ENCODE data around the gene CYP2F1. TPM values are rescaled to one million over a fixed set of nuclear protein-coding genes. Genes with fewer than 3 reads are reported as not detected.
"Not testable (repeated sequence)": the region's sequence is repeated elsewhere in the genome, so short reads cannot be mapped to it uniquely, and the experiment has no call there.

CYP2F1 gene
- total RNA-seq, 2 donors from 2014 or later: not detected

DNA sequence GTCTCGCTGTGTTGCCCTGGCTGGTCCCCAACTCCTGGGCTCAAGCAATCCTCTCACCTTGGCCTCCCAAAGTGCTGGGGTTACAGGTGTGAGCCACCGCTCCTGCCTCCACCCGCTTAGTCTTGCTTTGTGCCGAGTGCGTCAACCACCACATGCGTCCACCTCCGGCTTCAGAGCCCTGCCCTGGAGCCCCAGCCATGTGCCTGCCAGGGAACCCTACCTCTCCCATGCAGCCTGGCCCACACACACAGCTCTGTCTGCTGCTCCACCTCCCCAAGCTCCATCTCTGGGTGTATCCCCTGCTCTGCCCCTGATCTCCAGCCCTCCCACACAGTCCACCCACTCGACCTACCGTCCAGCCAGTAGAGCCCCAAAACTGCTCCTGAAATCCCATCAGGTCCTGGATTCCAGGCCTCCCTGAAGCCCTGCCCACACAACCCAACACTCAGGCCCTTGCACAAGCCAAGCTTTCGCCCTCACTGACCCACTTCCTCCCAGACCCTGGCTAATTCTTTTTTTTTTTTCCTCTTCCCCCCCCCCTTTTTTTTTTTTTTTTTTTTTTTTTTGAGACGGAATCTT is 9.6 kb downstream of the CYP2F1 start:
- intact Hi-C loops (cut with DNase I): no loop called here
- DNase-seq (no peak), ATAC-seq (no peak)

DNA sequence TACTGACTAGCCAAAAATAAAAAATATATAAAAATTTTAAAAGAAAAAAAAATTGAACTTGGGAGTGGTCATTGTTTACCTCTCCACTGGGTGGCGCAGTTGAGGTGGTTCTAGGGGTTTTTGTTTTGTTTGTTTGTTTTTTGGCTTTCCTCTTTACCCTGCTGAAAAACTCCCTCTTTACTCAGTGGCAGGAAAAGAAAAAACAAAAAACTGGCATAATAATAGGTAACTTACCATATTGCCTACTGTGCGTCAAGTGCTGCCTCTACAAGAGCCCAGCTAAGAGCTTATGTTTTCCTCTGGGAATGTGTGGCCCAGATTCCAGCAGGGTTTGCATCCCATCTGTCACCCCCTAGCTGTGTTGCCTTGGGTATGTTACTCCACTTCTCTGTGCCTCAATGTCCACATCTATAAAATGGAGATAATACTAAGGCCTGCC is 12.6 kb downstream of the CYP2F1 start:
- ATAC-seq; intact Hi-C loops (cut with DNase I); DNase-seq: not testable (repeated sequence)

DNA sequence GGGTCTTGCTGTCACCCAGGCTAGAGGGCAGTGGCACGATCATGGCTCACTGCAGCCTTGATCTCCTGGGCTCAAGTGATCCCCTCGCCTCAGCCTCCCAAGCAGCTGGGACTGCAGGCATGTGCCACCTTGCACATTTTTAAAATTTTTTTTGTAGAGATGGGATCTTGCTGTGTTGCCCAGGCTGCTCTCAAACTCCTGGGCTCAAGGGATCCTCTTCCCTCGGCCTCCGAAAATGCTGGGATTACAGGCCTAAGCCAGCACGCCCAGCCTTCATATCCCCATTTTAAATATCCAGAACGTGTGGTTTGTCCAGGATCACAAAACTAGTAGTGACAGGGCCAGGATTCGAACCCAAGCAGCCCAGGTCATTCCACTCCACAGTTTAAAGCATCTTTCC is 13.1 kb downstream of the CYP2F1 start:
- DNase-seq; intact Hi-C loops (cut with DNase I): not testable (repeated sequence)

DNA sequence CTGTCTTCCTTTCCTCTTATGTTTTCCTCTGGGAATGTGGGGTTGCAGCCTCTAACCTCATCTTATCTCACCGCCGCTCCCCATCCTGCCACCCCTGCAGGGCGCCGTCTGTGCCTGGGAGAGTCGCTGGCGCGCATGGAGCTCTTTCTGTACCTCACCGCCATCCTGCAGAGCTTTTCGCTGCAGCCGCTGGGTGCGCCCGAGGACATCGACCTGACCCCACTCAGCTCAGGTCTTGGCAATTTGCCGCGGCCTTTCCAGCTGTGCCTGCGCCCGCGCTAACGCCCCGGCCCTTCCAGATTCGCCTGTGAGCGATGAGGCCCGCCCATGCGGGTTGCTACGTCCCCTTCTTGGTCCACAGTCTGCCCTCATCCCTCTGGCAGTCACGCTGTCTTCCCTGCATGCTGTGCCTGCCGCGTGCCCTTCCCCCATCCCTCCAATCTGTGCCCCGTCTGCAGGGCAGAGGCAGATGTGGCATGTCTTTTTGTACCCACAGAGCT is 13.6 kb downstream of the CYP2F1 start:
- peak; percentile 85 for DNase-seq
- intact Hi-C loops (cut with DNase I): not testable (repeated sequence)
- ATAC-seq: peak; percentile 91 to 95

More for the DNA sequence above, 13.1 kb downstream of the CYP2F1 start:
- not testable (repeated sequence) for ATAC-seq

DNA sequence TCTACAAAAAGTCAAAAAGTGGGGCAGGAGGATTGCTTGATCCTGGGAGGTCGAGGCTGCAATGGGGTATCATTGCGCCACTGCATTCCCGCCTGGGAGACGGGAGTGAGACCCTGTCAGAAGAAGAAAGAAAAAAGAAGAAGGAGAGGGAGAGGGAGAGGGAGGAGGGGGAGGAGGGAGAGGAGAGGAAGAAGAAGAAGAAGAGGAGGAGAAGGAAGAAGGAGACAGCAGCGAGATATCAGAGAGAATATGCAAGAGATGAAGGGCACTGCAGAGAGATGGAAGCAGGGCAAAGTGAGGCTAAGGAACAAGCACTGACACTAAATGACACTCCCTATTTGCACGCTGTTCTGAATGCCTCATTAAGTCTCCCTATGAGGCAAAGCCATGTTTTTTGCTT is 14.5 kb downstream of the CYP2F1 start:
- DNase-seq: no peak
- ATAC-seq: no peak
- intact Hi-C loops (cut with DNase I): no loop called here

DNA sequence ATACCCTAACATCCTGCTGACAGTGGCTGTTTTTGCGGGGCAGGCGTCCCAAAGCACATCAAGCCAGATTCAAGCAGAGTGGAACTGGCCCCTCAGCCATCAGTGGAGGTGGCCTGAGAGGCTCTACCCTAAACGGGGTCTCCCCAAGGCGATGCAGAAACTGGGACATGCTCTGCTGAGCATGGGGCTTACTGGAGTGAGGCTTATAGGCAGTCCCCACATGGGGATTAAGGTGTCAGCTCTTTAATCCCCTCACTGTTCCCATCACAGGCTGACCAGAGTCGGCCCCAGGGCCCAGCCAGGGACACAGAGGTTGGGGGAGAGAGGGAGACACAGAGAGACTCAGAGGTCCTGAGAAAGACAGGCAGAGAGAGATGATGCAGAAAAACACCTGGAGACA is 17.0 kb downstream of the CYP2F1 start:
- intact Hi-C loops (cut with DNase I): no loop called here
- DNase-seq: no peak
- ATAC-seq: no peak

DNA sequence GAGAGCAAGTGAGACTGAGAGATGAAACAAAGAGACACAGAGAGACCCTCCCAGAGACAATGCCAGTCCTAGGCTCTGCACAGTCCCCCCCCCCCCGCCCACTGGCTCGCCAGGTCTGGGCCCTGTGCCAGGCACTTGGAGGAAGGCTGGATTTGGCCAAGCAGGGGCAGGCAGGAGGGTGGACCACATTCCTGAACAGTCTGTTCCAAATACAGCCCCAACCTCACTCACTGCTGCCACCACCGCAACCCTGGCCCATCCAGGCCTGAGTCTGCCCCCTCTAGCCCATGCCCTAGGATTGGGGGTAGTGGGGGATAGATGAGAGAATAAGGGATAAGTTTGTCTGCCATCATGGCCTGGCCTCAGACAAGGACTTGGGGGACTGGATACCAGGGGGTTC is 19.0 kb downstream of the CYP2F1 start:
- intact Hi-C loops (cut with DNase I): no loop called here
- DNase-seq (no peak), ATAC-seq (no peak)

DNA sequence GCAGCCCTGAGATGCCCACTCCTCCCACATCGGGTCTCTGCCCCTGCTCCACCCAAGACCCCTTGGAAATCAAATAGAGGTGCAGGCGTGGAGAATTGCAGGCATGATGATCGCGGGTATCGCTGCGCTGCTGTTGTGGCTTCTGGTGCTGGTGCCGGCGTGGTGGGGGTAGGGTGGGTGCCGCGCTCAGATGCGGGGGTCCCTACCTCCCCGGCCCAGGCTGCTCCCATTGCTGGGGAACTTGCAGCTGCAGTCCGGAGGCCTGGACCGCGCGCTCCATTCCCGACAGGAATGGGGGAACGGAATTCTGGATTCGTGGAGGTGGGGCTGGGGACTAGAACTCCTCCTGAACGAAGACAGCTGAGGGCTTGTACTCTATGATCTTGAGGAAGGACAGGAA is 20.4 kb downstream of the CYP2F1 start:
- intact Hi-C loops (cut with DNase I): no loop called here
- DNase-seq: no peak
- ATAC-seq: no peak

DNA sequence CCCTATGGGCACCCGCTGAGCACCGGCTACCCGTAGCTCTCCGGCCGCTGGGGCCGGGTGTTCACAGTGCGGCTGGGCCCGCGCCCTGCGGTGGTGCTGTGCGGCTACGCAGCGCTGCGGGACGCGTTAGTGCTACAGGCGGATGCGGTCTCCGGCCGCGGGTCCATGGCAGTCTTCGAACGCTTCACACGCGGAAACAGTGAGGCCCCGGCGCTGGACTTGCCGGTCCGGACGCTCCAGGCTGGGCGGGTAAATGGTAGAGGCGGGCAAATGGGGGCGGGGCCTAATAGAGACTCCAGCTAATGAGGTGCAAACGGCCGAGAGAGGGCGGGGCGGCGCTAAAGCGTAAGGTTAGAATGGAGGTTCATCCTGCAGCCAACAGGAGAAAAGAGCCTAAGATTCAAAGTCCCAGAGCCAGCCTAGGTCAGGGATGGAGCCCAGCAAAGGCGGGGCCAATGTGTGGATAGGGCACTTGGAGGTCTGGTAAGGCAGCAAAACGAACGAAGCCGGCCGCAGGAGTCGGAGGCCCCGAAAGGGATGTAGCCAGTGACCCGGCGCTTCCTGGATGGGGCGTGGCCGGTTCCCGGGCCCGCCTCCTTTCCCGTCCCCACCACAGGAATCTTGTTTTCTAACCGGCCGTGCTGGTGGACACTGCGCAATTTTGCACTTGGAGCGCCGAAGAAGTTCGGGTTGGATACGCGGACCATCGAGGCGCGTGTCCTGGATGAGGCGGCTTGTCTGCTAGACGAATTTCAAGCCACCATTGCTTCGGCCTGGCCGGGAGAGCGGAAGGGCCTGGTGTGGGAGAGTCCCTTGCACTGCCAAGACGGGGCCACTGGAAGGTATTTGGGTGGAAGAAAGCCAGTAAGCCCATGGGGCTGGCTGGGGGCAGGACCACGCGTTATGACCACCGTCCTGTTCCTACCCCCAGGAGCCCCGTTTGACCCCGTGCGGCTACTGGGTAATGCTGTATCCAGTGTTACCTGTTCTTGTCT is 21.5 kb downstream of the CYP2F1 start:
- peak; percentile 64 for DNase-seq
- ATAC-seq: peak; percentile 97 to 99
- intact Hi-C loops (cut with DNase I): not testable (repeated sequence)

DNA sequence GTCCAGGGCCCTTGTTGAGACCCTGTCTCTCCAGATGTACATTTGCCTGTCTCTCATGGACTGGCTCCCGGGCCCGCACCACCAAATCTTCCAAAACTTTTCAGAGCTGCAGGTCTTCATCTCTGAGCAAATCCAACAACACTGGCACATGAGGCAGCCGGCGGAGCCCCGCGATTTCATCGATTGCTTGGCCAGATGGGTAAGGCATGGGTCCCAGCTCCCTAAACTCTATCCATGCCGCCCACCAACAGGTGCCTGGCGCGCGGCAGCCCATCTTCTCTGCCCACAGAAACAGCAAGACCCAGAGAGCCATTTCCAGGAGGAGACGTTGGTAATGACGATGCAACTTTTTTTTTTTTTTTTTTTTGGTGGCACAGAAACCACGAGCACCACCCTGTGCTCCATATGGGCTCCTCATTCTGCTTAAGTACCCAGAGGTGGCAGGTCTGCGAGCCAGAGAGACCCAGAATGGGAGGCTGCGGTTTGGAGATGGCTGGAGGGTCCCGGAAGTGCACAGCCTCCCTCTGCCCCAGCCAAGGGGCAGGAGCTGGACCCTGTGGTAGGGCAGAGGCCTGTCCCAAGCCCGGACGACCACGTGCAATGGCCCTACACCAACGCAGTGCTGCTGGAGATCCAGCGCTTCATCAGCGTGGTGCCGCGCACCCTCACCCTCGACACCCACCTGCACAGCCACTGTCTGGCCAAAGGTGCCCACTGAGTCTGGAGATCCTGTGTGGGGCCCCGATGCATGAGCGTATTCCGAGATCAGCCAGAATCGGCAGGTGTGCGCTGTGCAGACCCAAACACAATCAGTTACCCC is 22.6 kb downstream of the CYP2F1 start:
- no peak for ATAC-seq
- no peak for DNase-seq
- intact Hi-C loops (cut with DNase I): no loop called here

DNA sequence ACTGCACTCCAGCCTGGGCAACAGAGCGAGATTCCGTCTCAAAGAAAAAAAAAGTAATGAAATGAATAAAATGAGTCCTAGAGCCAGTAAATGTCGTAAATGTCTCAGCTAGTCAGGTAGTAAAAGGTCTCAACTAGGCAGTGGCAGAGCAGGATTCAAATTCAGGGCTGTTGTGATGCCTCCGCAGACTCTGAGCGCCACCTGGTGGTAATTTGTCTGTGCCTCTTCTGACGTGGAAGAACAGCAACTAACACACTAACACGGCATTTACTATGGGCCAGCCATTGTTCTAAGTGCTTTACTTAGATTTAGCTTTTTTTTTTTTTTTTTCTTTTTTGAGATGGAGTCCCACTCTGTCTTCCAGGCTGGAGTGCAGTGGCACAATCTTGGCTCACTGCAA is 30.2 kb downstream of the CYP2F1 start:
- ATAC-seq (peak; percentile 69 to 78), DNase-seq (peak; percentile 84)
- intact Hi-C loops (cut with DNase I): loop anchor here (2.0 to 10.0 kb wide), 3 partner anchors 170 to 482 kb away; no protein-coding TSS in a partner anchor

DNA sequence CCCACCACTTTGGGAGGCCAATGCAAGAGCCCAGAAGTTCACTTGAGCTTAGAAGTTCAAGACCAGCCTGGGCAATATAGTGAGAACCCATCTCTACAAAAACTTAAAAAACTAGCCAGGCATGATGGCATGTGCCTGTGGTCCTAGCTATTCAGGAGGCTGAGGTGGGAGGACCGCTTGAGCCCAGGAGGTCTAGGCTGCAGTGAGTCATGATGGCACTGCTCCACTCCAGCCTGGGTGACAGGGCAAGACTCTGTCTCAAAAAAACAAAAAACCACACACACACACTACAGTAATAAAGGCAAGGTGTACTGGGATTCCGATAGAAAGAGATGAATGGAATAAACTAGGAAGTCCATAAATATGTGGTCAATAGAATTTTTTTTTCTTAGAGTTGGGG is 35.6 kb downstream of the CYP2F1 start:
- ATAC-seq: no peak
- no peak for DNase-seq
- intact Hi-C loops (cut with DNase I): loop anchor here in 1 of 2 donors (10.0 kb wide), 1 partner anchor 175 kb away; no protein-coding TSS in a partner anchor

DNA sequence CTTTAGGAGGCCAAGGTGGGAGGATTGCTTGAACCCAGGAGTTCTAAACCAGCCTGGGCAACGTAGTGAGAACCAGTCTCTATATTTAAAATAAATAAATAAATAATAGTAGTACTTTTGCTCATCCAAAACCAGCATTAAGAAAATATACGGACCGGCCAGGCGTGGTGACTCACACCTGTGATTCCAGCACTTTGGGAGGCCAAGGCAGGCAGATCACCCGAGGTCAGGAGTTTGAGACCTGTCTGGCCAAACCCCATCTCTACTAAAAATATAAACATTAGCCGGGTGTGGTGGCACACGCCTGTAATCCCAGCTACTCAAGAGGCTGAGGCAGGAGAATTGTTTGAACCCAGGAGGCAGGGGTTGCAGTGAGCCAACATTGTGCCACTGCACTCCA is 36.8 kb downstream of the CYP2F1 start:
- DNase-seq; intact Hi-C loops (cut with DNase I); ATAC-seq: not testable (repeated sequence)

DNA sequence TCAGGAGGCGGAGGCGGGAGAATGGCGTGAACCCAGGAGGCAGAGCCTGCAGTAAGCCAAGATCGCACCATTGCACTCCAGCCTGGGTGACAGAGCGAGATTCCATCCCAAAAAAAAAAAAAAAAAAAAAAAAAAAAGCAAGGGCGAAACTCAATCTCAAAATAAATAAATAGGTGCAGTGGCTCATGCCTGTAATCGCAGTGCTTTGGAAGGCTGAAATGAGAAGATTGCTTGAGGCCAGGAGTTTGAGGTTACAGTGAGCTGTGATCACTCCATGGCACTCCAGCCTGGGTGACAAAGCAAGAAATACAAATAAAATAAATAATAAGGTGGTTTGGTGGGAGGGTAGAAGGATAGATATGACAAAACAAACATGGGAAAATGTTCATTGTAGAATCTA is 39.8 kb downstream of the CYP2F1 start:
- intact Hi-C loops (cut with DNase I): no loop called here
- ATAC-seq (no peak), DNase-seq (no peak)

DNA sequence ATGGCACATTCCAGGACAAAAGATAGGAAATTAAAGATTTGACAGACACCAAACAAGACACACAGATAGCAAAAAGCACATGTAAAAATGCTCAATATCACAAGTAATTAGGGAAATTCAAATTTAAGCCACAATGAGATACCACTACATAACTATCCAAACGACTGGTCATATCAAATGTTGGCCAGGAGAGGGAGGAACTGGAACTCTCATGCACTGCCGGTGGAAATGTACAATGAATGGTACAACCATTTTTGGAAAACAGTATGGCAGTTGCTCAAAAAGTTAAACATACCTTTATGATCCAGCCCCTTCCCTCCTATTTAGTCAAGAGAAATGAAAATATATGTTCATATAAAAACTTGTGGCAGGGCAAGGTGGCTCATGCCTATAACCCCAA is 42.0 kb downstream of the CYP2F1 start:
- ATAC-seq (no peak), DNase-seq (no peak)
- intact Hi-C loops (cut with DNase I): no loop called here

DNA sequence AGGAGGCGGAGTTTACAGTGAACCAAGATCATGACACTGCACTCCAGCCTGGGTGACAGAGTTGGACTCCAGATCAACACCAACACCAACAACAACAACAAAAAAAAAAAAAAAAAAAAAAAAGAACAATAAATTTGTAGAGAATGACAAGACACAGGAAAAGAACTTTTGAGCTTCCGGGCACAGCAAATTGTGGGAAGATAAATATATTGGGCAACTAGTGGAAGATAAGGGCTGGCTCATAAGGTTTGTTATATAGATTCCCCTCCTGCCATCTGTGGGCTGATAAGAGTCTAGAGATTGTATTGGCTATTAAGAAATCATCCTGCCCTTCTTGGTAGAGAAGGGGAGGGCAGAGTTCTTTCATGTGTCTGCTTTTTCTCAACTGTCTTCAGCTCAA is 45.6 kb downstream of the CYP2F1 start:
- intact Hi-C loops (cut with DNase I): no loop called here
- ATAC-seq (no peak), DNase-seq (no peak)

DNA sequence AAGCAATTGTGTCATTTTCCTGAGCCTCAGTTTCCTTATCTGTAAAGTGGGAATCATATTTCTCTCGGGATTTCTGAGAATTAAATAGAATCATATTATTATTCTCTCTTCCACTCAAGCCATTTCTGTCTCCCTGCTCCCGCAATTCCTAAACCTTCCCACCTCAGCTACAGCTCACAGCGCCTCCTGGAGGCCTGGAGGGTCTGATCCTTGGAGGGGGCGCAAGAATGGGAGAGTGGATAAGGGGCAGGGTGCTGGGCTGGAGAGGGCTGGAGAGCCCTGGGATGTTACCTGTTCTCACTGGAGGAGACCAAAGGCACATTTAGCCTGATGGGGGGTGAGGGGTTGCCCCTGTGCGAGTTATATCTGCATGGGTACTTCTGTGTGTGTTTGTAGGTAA is 47.7 kb downstream of the CYP2F1 start:
- ATAC-seq: no peak
- DNase-seq: no peak
- intact Hi-C loops (cut with DNase I): no loop called here

DNA sequence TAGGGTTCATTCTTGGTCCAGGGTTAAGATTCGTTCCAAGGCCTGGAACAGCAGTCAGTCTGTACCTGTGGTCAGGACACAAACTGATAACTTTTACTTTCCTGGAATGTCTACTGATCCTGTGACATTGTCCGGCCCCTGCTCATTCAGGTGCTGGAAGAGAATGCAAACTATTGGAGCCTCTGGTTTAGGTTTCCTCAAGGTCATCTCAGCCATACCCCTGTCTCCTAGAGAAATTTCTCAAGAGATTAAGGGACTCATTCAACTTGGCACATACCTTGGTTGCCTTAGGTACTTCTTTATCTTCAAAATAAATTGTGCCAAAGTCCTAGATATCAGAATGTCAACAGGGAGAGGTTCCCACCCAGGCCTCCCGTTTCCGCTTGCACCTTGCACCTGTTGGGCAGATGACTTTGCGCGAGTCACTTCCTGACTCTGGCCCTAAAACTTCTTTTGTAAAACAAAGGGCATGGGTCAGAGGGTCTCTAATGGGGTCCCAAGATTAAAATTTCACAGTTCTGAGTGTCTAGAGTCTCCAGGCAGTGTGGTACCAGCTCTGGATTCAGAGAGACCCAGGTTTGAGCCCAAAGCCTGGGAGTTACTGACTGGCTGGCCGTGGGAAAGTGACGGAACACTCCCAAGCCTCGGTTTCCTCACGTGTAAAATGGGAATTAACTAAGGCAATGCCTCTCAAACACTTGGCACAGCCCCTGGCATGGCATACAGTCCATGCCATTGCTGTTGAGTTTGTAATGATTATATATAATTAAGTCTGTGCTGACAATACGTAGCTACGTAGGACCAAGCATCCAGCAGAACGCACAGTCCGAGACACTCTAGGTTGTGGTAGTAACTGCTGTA is 52.9 kb downstream of the CYP2F1 start:
- DNase-seq (no peak), ATAC-seq (no peak)
- intact Hi-C loops (cut with DNase I): no loop called here
